ENCODE measurements around the gene PACSIN1. TPM values are rescaled to one million over a fixed set of nuclear protein-coding genes. Genes with fewer than 3 reads are reported as not detected.

PACSIN1 gene
- total RNA-seq, 4 donors from 2014 or later: 0.11 to 0.40 TPM; not detected in 2

DNA sequence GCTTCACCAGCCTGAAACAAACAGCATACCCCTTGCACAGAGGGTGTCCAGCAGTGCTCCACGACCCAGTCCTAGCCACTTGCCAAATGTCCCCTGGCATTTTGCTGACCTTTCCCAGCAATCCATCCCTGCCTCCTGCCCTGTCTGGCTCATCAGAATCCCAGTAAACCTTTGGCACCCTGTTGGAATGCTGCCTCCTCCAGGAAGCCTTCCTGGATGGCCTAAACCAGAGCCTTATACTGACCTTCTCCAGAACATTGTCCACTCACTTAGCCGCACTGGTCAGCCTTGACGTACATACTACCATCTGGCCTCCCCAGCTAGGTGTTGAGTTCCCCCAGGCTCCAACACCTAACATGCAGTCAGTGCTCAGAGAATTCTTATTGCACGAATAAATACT is 2.0 kb upstream of the PACSIN1 start:
- Histone ChIP-seq H3K4me1 (peaks cover 11% of the 10 kb centered on the region), H3K27me3 (peaks cover 39% of the 10 kb centered on the region), H3K36me3 (no peaks in the 10 kb centered on the region), H3K27ac (no peak overlapping the region), H3K4me3 (no peak overlapping the region), H3K9me3 (no peaks in the 10 kb centered on the region)
- 86% methylated on average over 4 of the region's 4 CpGs for WGBS
- DNase-seq (ENCODE audit: low spot score in 2 of 2): no peak
- TF ChIP-seq EP300 (IDR thresholded peaks at IDR 0.05) (no peak), POLR2A (IDR thresholded peaks at IDR 0.05) (no peak), POLR2AphosphoS5 (IDR thresholded peaks at IDR 0.05) (no peak)
- TF ChIP-seq, protein P1, sequence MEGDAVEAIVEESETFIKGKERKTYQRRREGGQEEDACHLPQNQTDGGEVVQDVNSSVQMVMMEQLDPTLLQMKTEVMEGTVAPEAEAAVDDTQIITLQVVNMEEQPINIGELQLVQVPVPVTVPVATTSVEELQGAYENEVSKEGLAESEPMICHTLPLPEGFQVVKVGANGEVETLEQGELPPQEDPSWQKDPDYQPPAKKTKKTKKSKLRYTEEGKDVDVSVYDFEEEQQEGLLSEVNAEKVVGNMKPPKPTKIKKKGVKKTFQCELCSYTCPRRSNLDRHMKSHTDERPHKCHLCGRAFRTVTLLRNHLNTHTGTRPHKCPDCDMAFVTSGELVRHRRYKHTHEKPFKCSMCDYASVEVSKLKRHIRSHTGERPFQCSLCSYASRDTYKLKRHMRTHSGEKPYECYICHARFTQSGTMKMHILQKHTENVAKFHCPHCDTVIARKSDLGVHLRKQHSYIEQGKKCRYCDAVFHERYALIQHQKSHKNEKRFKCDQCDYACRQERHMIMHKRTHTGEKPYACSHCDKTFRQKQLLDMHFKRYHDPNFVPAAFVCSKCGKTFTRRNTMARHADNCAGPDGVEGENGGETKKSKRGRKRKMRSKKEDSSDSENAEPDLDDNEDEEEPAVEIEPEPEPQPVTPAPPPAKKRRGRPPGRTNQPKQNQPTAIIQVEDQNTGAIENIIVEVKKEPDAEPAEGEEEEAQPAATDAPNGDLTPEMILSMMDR (IDR thresholded peaks at IDR 0.05): no peak

GRCh38 chr6:34466242-34467185 is 638 bp downstream of the PACSIN1 start:
- H3K4me3 ChIP-seq: peak overlapping the region; percentile 45
- H3K27ac ChIP-seq: no peak overlapping the region
- H3K9me3 ChIP-seq: no peaks in the 10 kb centered on the region
- H3K36me3 ChIP-seq: no peaks in the 10 kb centered on the region
- H3K4me1 ChIP-seq: peaks cover 11% of the 10 kb centered on the region
- H3K27me3 ChIP-seq: peaks cover 39% of the 10 kb centered on the region
- DNase-seq (ENCODE audit: low spot score in 2 of 2): no peak
- TF ChIP-seq EP300 (IDR thresholded peaks at IDR 0.05) (no peak), POLR2AphosphoS5 (IDR thresholded peaks at IDR 0.05) (no peak), POLR2A (IDR thresholded peaks at IDR 0.05) (no peak)
- TF ChIP-seq, protein P1 (IDR thresholded peaks at IDR 0.05): no peak
- WGBS: 52% methylated on average over 18 of the region's 28 CpGs

DNA sequence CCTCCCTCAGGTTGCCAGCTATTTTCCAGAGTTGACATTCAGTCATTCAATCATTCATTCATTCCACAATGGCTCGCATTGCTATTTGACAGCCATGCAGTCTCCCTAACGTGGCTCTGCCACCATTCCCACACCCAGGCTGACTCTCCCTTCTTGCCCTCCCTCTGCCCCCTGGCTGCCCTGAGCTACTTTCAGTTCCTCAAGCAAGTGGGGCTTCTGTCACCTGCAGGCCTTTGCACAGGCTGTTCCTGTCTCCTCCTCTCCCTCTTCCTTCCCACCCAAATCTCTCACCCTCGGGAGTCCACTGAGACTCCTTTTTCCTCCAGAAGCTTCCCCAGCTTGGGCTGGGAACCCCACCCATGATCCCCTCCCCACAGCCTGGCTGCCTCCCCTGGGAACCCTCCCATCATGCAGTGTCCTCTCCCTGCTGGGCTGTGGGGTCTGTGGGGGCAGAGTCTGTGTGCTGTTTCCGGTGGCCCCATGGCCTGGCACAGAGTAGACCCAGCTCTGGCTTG is 2.6 kb downstream of the PACSIN1 start:
- no peak overlapping the region for H3K27ac ChIP-seq
- 75% methylated on average over 4 of the region's 4 CpGs for WGBS
- no peak for DNase-seq (ENCODE audit: low spot score in 2 of 2)
- no peaks in the 10 kb centered on the region for H3K36me3 ChIP-seq
- H3K27me3 ChIP-seq: peaks cover 35% of the 10 kb centered on the region
- no peak overlapping the region for H3K4me3 ChIP-seq
- peaks cover 11% of the 10 kb centered on the region for H3K4me1 ChIP-seq
- no peak for TF ChIP-seq EP300 (IDR thresholded peaks at IDR 0.05)
- TF ChIP-seq POLR2A (IDR thresholded peaks at IDR 0.05): no peak
- TF ChIP-seq, protein P1 (IDR thresholded peaks at IDR 0.05): no peak
- TF ChIP-seq POLR2AphosphoS5 (IDR thresholded peaks at IDR 0.05): no peak
- no peaks in the 10 kb centered on the region for H3K9me3 ChIP-seq

- no peak for DNase-seq (ENCODE audit: low spot score in 2 of 2)
- Histone ChIP-seq H3K4me3 (no peak overlapping the region), H3K36me3 (no peaks in the 10 kb centered on the region), H3K27me3 (peaks cover 24% of the 10 kb centered on the region), H3K9me3 (no peaks in the 10 kb centered on the region), H3K4me1 (peaks cover 11% of the 10 kb centered on the region), H3K27ac (no peak overlapping the region)
- no peak for TF ChIP-seq EP300 (IDR thresholded peaks at IDR 0.05)
- TF ChIP-seq, protein P1 (IDR thresholded peaks at IDR 0.05): no peak
- no peak for TF ChIP-seq POLR2AphosphoS5 (IDR thresholded peaks at IDR 0.05)
- TF ChIP-seq POLR2A (IDR thresholded peaks at IDR 0.05): no peak
- WGBS: 46% methylated on average over 2 of the region's 3 CpGs
These were observed 3.6 kb downstream of the PACSIN1 start for GRCh38 chr6:34469499-34469898.

- H3K4me3 ChIP-seq: no peak overlapping the region
- H3K9me3 ChIP-seq: no peaks in the 10 kb centered on the region
- no peak for DNase-seq (ENCODE audit: low spot score in 2 of 2)
- H3K36me3 ChIP-seq: no peaks in the 10 kb centered on the region
- H3K27ac ChIP-seq: no peak overlapping the region
- TF ChIP-seq, protein P1 (IDR thresholded peaks at IDR 0.05): no peak
- TF ChIP-seq POLR2A (IDR thresholded peaks at IDR 0.05) (no peak), EP300 (IDR thresholded peaks at IDR 0.05) (no peak), POLR2AphosphoS5 (IDR thresholded peaks at IDR 0.05) (no peak)
- WGBS: 85% methylated on average over 5 of the region's 5 CpGs
- H3K4me1 ChIP-seq: no peaks in the 10 kb centered on the region
- H3K27me3 ChIP-seq: no peaks in the 10 kb centered on the region
These were observed 6.5 kb downstream of the PACSIN1 start for GRCh38 chr6:34472425-34472824.
